ENCODE measurements around the gene NCL. TPM values are rescaled to one million over a fixed set of nuclear protein-coding genes. Genes with fewer than 3 reads are reported as not detected.
"Not testable (repeated sequence)": the region's sequence is repeated elsewhere in the genome, so short reads cannot be mapped to it uniquely, and the experiment has no call there.

The NCL gene
- total RNA-seq, 1 experiment from 2014 or later, result 200 TPM

DNA sequence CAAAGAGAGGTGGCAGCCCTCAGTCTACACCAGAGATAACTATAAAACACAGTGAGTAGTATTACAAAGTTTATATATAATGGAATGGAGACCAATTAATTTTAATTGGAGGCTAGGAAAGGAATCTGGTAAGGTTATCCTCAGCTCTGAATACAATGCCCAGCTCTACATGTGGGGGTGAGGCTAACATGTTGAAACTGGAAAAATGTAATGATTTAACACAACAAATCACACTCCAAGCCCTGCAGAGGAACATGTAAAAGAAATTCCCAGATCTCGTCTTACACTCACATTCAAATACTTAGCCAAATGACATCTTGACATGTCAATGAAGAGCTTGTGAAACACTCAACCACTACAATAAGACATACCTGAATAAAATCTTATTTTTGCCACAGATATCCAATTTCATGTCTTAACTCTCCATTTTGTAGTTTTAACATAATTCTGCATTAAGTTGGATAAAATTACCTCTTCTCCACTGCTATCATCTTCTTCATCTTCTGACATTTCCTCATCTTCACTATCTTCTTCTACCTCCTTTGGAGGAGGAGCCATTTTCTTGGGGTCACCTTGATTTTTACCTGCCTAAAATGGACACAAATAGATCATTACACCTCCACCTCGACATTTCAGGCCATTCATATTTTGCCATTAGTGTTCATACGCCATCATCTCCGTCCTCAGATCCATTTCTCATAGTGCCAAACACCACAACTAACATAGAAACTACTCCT lies 1.4 kb downstream of the NCL start:
- Histone ChIP-seq H2AFZ (ENCODE audit: low read length) (no peak overlapping the region), H3K9me2 (replicated peaks; ENCODE audit: insufficient read depth, low read length) (no peaks in the 10 kb centered on the region), H3K9ac (ENCODE audit: low read length) (peak overlapping the region; percentile 100), H3K4me3 (ENCODE audit: low read length) (peak overlapping the region; percentile 87), H3K4me2 (ENCODE audit: low read depth, low read length, poor library complexity, severe bottlenecking) (peak overlapping the region; percentile 95), H3K27me3 (ENCODE audit: low read length) (no peaks in the 10 kb centered on the region), H3K9me3 (ENCODE audit: low read length) (no peaks in the 10 kb centered on the region), H3K36me3 (ENCODE audit: insufficient read depth, low read length) (peaks cover 62% of the 10 kb centered on the region), H3K4me1 (ENCODE audit: low read length) (peaks cover 24% of the 10 kb centered on the region), H3K79me2 (ENCODE audit: low read length) (peaks cover 43% of the 10 kb centered on the region), H3K27ac (ENCODE audit: low read length) (peak overlapping the region; percentile 91), H4K20me1 (ENCODE audit: insufficient read depth, low read depth, low read length) (peaks cover 55% of the 10 kb centered on the region)
- no peak for DNase-seq

DNA sequence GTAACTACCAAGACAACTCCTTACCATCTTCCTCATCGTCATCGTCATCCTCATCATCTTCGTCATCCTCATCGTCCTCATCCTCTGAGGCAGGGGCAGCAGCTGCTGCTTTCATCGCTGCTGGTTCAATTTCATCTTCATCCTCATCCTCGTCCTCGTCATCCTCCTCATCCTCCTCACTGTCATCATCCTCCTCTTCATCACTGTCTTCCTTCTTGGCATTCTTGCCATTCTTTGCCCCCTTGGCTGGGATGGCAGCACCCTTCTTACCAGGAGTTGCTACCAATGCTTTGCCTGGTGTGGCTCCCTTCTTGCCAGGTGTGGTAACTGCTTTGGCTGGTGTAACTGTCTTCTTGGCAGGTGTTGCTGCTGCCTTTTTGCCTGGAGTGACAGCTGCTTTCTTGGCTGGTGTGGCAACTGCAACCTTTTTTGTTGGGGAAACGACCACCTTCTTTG lies 2.7 kb downstream of the NCL start:
- H3K9me3 ChIP-seq (ENCODE audit: low read length), result no peaks in the 10 kb centered on the region
- no peak overlapping the region for H2AFZ ChIP-seq (ENCODE audit: low read length)
- H3K27me3 ChIP-seq (ENCODE audit: low read length), result no peaks in the 10 kb centered on the region
- peaks cover 43% of the 10 kb centered on the region for H3K79me2 ChIP-seq (ENCODE audit: low read length)
- no peak overlapping the region for H3K9ac ChIP-seq (ENCODE audit: low read length)
- H3K4me3 ChIP-seq (ENCODE audit: low read length), result no peak overlapping the region
- no peak overlapping the region for H3K4me2 ChIP-seq (ENCODE audit: low read depth, low read length, poor library complexity, severe bottlenecking)
- no peaks in the 10 kb centered on the region for H3K9me2 ChIP-seq (replicated peaks; ENCODE audit: insufficient read depth, low read length)
- peaks cover 75% of the 10 kb centered on the region for H3K36me3 ChIP-seq (ENCODE audit: insufficient read depth, low read length)
- peaks cover 24% of the 10 kb centered on the region for H3K4me1 ChIP-seq (ENCODE audit: low read length)
- DNase-seq, result no peak
- H3K27ac ChIP-seq (ENCODE audit: low read length), result no peak overlapping the region
- H4K20me1 ChIP-seq (ENCODE audit: insufficient read depth, low read depth, low read length), result peaks cover 69% of the 10 kb centered on the region

DNA sequence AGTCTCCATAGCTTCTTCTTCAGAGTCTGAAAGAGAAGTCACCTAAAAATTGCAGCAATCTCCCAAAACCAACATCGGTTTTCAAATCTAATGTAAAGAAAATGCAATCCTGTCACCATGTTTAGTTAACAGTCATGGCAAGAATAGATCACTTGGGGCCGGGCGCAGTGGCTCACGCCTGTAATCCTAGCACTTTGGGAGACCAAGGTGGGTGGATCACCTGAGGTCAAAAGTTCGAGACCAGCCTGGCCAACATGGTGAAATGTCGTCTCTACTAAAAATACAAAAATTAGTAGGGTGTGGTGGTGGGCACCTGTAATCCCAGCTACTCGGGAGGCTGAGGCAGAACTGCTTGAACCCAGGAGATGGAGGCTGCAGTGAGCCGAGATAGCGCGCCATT lies 3.4 kb downstream of the NCL start:
- Histone ChIP-seq H3K4me1 (ENCODE audit: low read length) (peaks cover 24% of the 10 kb centered on the region), H3K36me3 (ENCODE audit: insufficient read depth, low read length) (peaks cover 82% of the 10 kb centered on the region), H3K79me2 (ENCODE audit: low read length) (peaks cover 43% of the 10 kb centered on the region), H4K20me1 (ENCODE audit: insufficient read depth, low read depth, low read length) (peaks cover 76% of the 10 kb centered on the region)
- not testable (repeated sequence) for H3K4me3 ChIP-seq (ENCODE audit: low read length); H3K9me3 ChIP-seq (ENCODE audit: low read length); H3K9ac ChIP-seq (ENCODE audit: low read length); H2AFZ ChIP-seq (ENCODE audit: low read length); DNase-seq; H3K9me2 ChIP-seq (replicated peaks; ENCODE audit: insufficient read depth, low read length); H3K27ac ChIP-seq (ENCODE audit: low read length); H3K4me2 ChIP-seq (ENCODE audit: low read depth, low read length, poor library complexity, severe bottlenecking); H3K27me3 ChIP-seq (ENCODE audit: low read length)

DNA sequence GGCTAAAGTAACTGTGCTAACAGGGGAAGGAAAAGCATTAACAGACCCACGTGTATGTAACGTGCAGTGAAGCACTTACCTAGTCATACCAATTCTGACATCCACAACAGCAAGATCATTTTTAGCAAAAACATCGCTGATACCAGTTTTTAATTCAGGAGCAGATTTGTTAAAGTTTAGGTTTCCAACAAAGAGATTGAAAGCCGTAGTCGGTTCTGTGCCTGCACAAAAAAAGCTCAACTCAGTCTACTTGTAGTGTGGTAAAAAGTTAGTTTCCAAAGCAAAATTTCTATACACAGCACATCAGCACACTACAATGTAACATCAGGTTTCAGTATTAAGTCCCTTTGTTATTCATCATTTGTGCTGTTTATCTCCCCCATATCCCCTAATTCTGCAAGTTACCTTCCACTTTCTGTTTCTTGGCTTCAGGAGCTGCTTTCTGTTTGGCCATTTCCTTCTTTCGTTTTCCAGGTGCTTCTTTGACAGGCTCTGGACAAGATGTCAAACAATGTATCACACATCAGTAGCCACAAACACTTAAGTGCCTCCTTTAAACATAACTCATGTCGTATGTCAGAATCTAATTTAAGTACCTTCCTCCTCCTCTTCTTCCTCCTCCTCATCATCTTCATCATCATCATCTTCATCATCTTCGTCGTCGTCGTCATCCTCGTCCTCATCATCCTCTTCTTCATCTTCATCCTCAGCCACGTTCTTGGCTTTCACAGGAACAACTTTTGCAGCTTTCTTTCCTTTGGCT lies 4.0 kb downstream of the NCL start:
- H4K20me1 ChIP-seq (ENCODE audit: insufficient read depth, low read depth, low read length), result peaks cover 77% of the 10 kb centered on the region

DNA sequence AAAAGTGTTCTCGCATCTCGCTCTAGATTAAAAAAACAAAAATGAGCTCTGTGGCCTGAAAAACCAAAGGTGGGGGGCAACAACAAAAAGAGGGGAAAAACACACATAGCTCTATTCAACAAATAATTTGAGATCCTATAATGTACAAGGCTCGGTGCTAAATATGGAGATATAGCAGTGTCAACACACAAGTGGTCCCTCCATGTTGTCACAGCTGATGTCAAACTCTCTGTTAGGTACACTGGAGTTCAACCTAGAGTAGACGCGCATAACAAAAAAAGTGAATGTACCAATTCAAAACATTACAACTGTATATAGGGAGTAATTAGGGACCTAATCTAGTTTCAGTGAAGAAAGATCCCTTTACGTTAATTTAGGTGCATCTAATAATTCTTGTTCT lies 5.9 kb downstream of the NCL start:
- Histone ChIP-seq H3K27me3 (ENCODE audit: low read length) (no peaks in the 10 kb centered on the region), H3K79me2 (ENCODE audit: low read length) (peaks cover 26% of the 10 kb centered on the region), H3K4me3 (ENCODE audit: low read length) (no peak overlapping the region)

More for the DNA sequence above, 4.0 kb downstream of the NCL start:
- no peak overlapping the region for H3K4me3 ChIP-seq (ENCODE audit: low read length)
- peaks cover 19% of the 10 kb centered on the region for H3K4me1 ChIP-seq (ENCODE audit: low read length)
- no peak for DNase-seq
- no peak overlapping the region for H3K9ac ChIP-seq (ENCODE audit: low read length)
- H3K9me3 ChIP-seq (ENCODE audit: low read length), result no peaks in the 10 kb centered on the region
- no peak overlapping the region for H3K27ac ChIP-seq (ENCODE audit: low read length)
- no peak overlapping the region for H2AFZ ChIP-seq (ENCODE audit: low read length)
- no peaks in the 10 kb centered on the region for H3K27me3 ChIP-seq (ENCODE audit: low read length)
- no peak overlapping the region for H3K4me2 ChIP-seq (ENCODE audit: low read depth, low read length, poor library complexity, severe bottlenecking)
- H3K79me2 ChIP-seq (ENCODE audit: low read length), result peaks cover 42% of the 10 kb centered on the region
- H3K9me2 ChIP-seq (replicated peaks; ENCODE audit: insufficient read depth, low read length), result no peaks in the 10 kb centered on the region
- H3K36me3 ChIP-seq (ENCODE audit: insufficient read depth, low read length), result peaks cover 88% of the 10 kb centered on the region

DNA sequence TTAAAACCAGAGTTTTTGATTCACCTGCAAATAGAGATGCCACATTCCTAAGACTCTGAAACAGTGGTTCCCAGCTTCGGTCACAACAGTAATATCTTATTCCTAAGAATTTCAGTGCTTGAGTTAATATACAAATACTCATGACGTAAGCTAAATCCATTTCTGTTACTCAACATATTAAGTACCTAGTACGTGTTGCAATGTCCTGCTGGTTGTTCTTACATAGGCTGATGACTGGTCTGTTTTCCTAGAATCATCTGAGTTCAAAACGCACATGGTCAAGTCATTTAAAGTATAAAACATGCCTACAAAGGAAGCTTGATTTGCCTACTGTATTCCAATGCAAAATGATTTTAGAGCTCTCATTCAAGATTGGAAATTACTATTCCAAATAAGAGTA lies 7.2 kb downstream of the NCL start:
- H2AFZ ChIP-seq (ENCODE audit: low read length), result no peak overlapping the region
- H3K79me2 ChIP-seq (ENCODE audit: low read length), result peaks cover 14% of the 10 kb centered on the region
- peaks cover 56% of the 10 kb centered on the region for H4K20me1 ChIP-seq (ENCODE audit: insufficient read depth, low read depth, low read length)
- H3K9me2 ChIP-seq (replicated peaks; ENCODE audit: insufficient read depth, low read length), result no peaks in the 10 kb centered on the region
- H3K4me1 ChIP-seq (ENCODE audit: low read length), result peaks cover 2% of the 10 kb centered on the region; the same call in 1 of the 2 replicates
- H3K4me2 ChIP-seq (ENCODE audit: low read depth, low read length, poor library complexity, severe bottlenecking), result no peak overlapping the region
- no peaks in the 10 kb centered on the region for H3K27me3 ChIP-seq (ENCODE audit: low read length)
- no peak overlapping the region for H3K9ac ChIP-seq (ENCODE audit: low read length)
- H3K27ac ChIP-seq (ENCODE audit: low read length), result no peak overlapping the region
- H3K9me3 ChIP-seq (ENCODE audit: low read length), result no peaks in the 10 kb centered on the region
- H3K4me3 ChIP-seq (ENCODE audit: low read length), result no peak overlapping the region
- peaks cover 92% of the 10 kb centered on the region for H3K36me3 ChIP-seq (ENCODE audit: insufficient read depth, low read length)
- DNase-seq, result no peak

More for the DNA sequence above, 5.9 kb downstream of the NCL start:
- no peak overlapping the region for H3K9ac ChIP-seq (ENCODE audit: low read length)
- no peaks in the 10 kb centered on the region for H3K9me2 ChIP-seq (replicated peaks; ENCODE audit: insufficient read depth, low read length)
- H3K9me3 ChIP-seq (ENCODE audit: low read length), result no peaks in the 10 kb centered on the region
- peaks cover 15% of the 10 kb centered on the region for H3K4me1 ChIP-seq (ENCODE audit: low read length)
- peaks cover 69% of the 10 kb centered on the region for H4K20me1 ChIP-seq (ENCODE audit: insufficient read depth, low read depth, low read length)
- DNase-seq, result no peak
- H3K36me3 ChIP-seq (ENCODE audit: insufficient read depth, low read length), result peaks cover 96% of the 10 kb centered on the region
- no peak overlapping the region for H2AFZ ChIP-seq (ENCODE audit: low read length)
- H3K4me2 ChIP-seq (ENCODE audit: low read depth, low read length, poor library complexity, severe bottlenecking), result no peak overlapping the region
- H3K27ac ChIP-seq (ENCODE audit: low read length), result no peak overlapping the region

DNA sequence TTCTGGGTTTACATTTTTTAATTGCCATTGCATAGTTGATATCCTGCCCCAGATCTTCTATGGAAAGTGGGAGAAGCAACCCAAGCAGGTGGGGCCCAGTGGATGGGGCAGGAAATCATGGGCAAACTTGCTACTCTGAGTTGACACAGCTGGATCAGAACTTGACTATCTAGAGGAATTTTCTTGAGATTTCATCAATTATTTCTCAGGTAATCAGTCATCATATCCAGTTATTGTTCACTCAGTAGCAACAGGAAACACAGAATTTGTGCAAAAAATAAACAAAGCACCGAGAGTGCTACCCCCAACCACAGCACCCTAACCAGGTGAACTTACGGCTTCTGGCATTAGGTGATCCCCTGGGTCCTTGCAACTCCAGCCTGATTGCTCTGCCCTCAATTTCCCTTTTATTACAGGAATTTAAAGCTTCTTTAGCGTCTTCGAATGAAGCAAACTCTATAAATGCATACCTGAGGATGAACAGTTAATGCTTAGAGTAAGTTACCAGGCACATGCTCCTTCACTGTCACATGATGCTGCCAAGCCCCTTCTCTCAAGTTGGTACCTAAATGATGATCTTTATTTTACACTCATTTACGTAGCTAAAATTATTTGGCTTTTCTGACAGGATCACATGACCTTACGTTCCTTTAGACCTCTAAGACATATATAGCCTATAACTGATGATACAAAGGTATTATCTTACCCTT lies 7.8 kb downstream of the NCL start:
- Histone ChIP-seq H4K20me1 (ENCODE audit: insufficient read depth, low read depth, low read length) (peaks cover 50% of the 10 kb centered on the region), H3K9me2 (replicated peaks; ENCODE audit: insufficient read depth, low read length) (no peaks in the 10 kb centered on the region), H3K79me2 (ENCODE audit: low read length) (peaks cover 8% of the 10 kb centered on the region; the same call in 1 of the 2 replicates), H3K9ac (ENCODE audit: low read length) (no peak overlapping the region), H3K27me3 (ENCODE audit: low read length) (no peaks in the 10 kb centered on the region), H3K27ac (ENCODE audit: low read length) (no peak overlapping the region), H3K4me1 (ENCODE audit: low read length) (no peaks in the 10 kb centered on the region), H3K36me3 (ENCODE audit: insufficient read depth, low read length) (peaks cover 90% of the 10 kb centered on the region), H3K4me2 (ENCODE audit: low read depth, low read length, poor library complexity, severe bottlenecking) (no peak overlapping the region), H3K9me3 (ENCODE audit: low read length) (no peaks in the 10 kb centered on the region), H2AFZ (ENCODE audit: low read length) (no peak overlapping the region), H3K4me3 (ENCODE audit: low read length) (no peak overlapping the region)
- no peak for DNase-seq

DNA sequence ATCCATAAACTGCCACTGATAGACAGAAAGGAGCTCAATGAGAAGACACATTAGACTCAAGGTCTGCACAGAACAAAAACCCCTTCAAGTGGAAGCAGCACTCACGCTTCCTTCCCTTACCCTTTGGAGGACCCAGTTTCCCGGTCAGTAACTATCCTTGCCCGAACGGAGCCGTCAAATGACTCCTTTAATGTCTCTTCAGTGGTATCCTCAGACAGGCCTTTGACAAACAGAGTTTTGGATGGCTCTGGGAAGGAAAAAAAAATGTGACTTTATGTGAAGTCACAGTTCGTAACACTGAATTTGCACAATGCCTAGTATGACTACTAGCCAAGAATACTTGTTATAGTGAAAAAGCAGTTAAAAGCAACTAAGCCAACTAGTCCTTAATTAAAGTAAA lies 8.4 kb downstream of the NCL start:
- Histone ChIP-seq H2AFZ (ENCODE audit: low read length) (no peak overlapping the region), H3K9me3 (ENCODE audit: low read length) (no peaks in the 10 kb centered on the region), H3K4me2 (ENCODE audit: low read depth, low read length, poor library complexity, severe bottlenecking) (no peak overlapping the region), H3K4me1 (ENCODE audit: low read length) (no peaks in the 10 kb centered on the region), H4K20me1 (ENCODE audit: insufficient read depth, low read depth, low read length) (peaks cover 47% of the 10 kb centered on the region), H3K9me2 (replicated peaks; ENCODE audit: insufficient read depth, low read length) (no peaks in the 10 kb centered on the region), H3K27ac (ENCODE audit: low read length) (no peak overlapping the region), H3K36me3 (ENCODE audit: insufficient read depth, low read length) (peaks cover 86% of the 10 kb centered on the region), H3K4me3 (ENCODE audit: low read length) (no peak overlapping the region), H3K27me3 (ENCODE audit: low read length) (no peaks in the 10 kb centered on the region), H3K79me2 (ENCODE audit: low read length) (peaks cover 5% of the 10 kb centered on the region; the same call in 1 of the 2 replicates), H3K9ac (ENCODE audit: low read length) (no peak overlapping the region)
- no peak for DNase-seq

Measured in Karpas-422 (cell line).